H9 (cell line): ENCODE measurements around the gene GPATCH3. TPM values are rescaled to one million over a fixed set of nuclear protein-coding genes. Genes with fewer than 3 reads are reported as not detected.
A peak's percentile ranks its signal among the peaks of the same experiment; 100 is the strongest.

Source experiments
- DNase-seq: peaks from one replicate; pipeline ENCODE4 v3.0.0-alpha.2; 2017
- H2AFZ ChIP-seq: one replicate; pipeline ENCODE4 v1.6.1; 2013; ENCODE audit warnings: mild to moderate bottlenecking, low read length, control low read depth, moderate library complexity
- H2AK5ac ChIP-seq: 2 replicates; pipeline ENCODE4 v1.6.1; 2013; ENCODE audit warnings: low read length, control low read depth, mixed read lengths; ENCODE audit not compliant: insufficient read length
- H2BK120ac ChIP-seq: one replicate; pipeline ENCODE4 v1.6.1; 2013; ENCODE audit warnings: low read depth, mild to moderate bottlenecking, low read length, control low read depth, inconsistent platforms; ENCODE audit not compliant: poor library complexity, severe bottlenecking
- H2BK12ac ChIP-seq: 2 replicates; pipeline ENCODE4 v1.6.1; 2013; ENCODE audit warnings: low read length, control low read depth, mixed read lengths, low read depth; ENCODE audit not compliant: insufficient read length
- H2BK15ac ChIP-seq: 2 replicates; pipeline ENCODE4 v1.6.1; 2013; ENCODE audit warnings: low read depth, low read length, control low read depth
- H2BK20ac ChIP-seq: one replicate; pipeline ENCODE4 v1.6.1; 2013; ENCODE audit warnings: low read depth, mild to moderate bottlenecking, low read length, control low read depth, inconsistent platforms; ENCODE audit not compliant: poor library complexity, severe bottlenecking
- H2BK5ac ChIP-seq: 2 replicates; pipeline ENCODE4 v1.6.1; 2013; ENCODE audit warnings: low read length, control low read depth, mixed read lengths; ENCODE audit not compliant: insufficient read length
- H3K14ac ChIP-seq: 2 replicates; pipeline ENCODE4 v1.6.1; 2013; ENCODE audit warnings: low read length, control low read depth; ENCODE audit not compliant: insufficient read depth
- H3K18ac ChIP-seq: 2 replicates; pipeline ENCODE4 v1.6.1; 2013; ENCODE audit warnings: low read depth, mild to moderate bottlenecking, mixed read lengths, low read length, control low read depth; ENCODE audit not compliant: insufficient read length
- H3K23ac ChIP-seq: 2 replicates; pipeline ENCODE4 v1.6.1; 2013; ENCODE audit warnings: low read length, control low read depth, mixed read lengths, low read depth; ENCODE audit not compliant: insufficient read length
- H3K23me2 ChIP-seq: 2 replicates; pipeline ENCODE4 v1.6.1; 2013; ENCODE audit warnings: low read depth, mild to moderate bottlenecking, mixed read lengths, low read length, control low read depth; ENCODE audit not compliant: insufficient read length, poor library complexity, severe bottlenecking
- H3K27ac ChIP-seq: 2 replicates; pipeline ENCODE4 v1.5.1; 2013; ENCODE audit warnings: low read length, control low read depth, mixed read lengths, low read depth; ENCODE audit not compliant: insufficient read length
- H3K27me3 ChIP-seq: 2 replicates; pipeline ENCODE4 v1.6.1; 2013; ENCODE audit warnings: low read length, control low read depth, inconsistent platforms; ENCODE audit not compliant: insufficient read depth
- H3K4ac ChIP-seq: 2 replicates; pipeline ENCODE4 v1.6.1; 2013; ENCODE audit warnings: low read depth, mild to moderate bottlenecking, control low read depth, inconsistent platforms, low read length, moderate library complexity
- H3K4me1 ChIP-seq: 2 replicates; pipeline ENCODE4 v1.6.1; 2013; ENCODE audit warnings: low read length, control low read depth, inconsistent platforms; ENCODE audit not compliant: insufficient read depth
- H3K4me2 ChIP-seq: 2 replicates; pipeline ENCODE4 v1.6.1; 2013; ENCODE audit warnings: low read length, control low read depth, mixed read lengths; ENCODE audit not compliant: insufficient read length, insufficient read depth
- H3K56ac ChIP-seq: 2 replicates; pipeline ENCODE4 v1.6.1; 2013; ENCODE audit warnings: low read depth, mild to moderate bottlenecking, mixed read lengths, low read length, control low read depth; ENCODE audit not compliant: insufficient read length
- H3K79me1 ChIP-seq: 2 replicates; pipeline ENCODE4 v1.6.1; 2013; ENCODE audit warnings: low read depth, mild to moderate bottlenecking, moderate library complexity, low read length, control low read depth, inconsistent platforms; ENCODE audit not compliant: insufficient read depth, poor library complexity, severe bottlenecking
- H3K79me2 ChIP-seq: 2 replicates; pipeline ENCODE4 v1.6.1; 2013; ENCODE audit warnings: low read length, control low read depth, inconsistent platforms; ENCODE audit not compliant: insufficient read depth
- H3K9ac ChIP-seq: 2 replicates; pipeline ENCODE4 v1.6.1; 2013; ENCODE audit warnings: low read length, control low read depth, mixed read lengths; ENCODE audit not compliant: insufficient read length; ENCODE audit errors: extremely low read depth
- H3K9me3 ChIP-seq: one replicate; pipeline ENCODE4 v1.6.1; 2013; ENCODE audit warnings: low read depth, low read length, inconsistent platforms; ENCODE audit not compliant: control insufficient read depth
- H3T11ph ChIP-seq: one replicate; pipeline ENCODE4 v1.6.1; 2013; ENCODE audit warnings: mild to moderate bottlenecking, low read length, control low read depth, inconsistent platforms
- H4K20me1 ChIP-seq: one replicate; pipeline ENCODE4 v1.6.1; 2013; ENCODE audit not compliant: control insufficient read depth, insufficient read length, insufficient read depth
- H4K5ac ChIP-seq: 2 replicates; pipeline ENCODE4 v1.6.1; 2013; ENCODE audit warnings: low read depth, mild to moderate bottlenecking, mixed read lengths, low read length, control low read depth; ENCODE audit not compliant: insufficient read length
- H4K8ac ChIP-seq: replicated peaks from 2 replicates; pipeline ENCODE4 v1.6.1; 2013; ENCODE audit warnings: low read length, control low read depth, mixed read lengths, low read depth; ENCODE audit not compliant: insufficient read length
- H4K91ac ChIP-seq: 2 replicates; pipeline ENCODE4 v1.6.1; 2013; ENCODE audit warnings: low read depth, mild to moderate bottlenecking, moderate library complexity, mixed read lengths, low read length, control low read depth; ENCODE audit not compliant: insufficient read length
- H3K27ac Mint-ChIP-seq, 3 experiments: 2 replicates in 2 of 3; 3 replicates in 1 of 3; pipeline ENCODE4 v1.8.0; 2020 to 2021; ENCODE audit warnings: mixed read lengths in 3 of 3, mild to moderate bottlenecking in 1 of 3, moderate library complexity in 1 of 3
- H3K27me3 Mint-ChIP-seq: 2 replicates; pipeline ENCODE4 v1.8.0; 2021; ENCODE audit warnings: low read depth, mild to moderate bottlenecking, moderate library complexity, mixed read lengths
- H3K36me3 Mint-ChIP-seq, 3 experiments: 2 replicates in 2 of 3; 3 replicates in 1 of 3; pipeline ENCODE4 v1.8.0; 2020 to 2021; ENCODE audit warnings: low read depth in 3 of 3, mixed read lengths in 3 of 3; ENCODE audit not compliant: insufficient read depth in 1 of 3
- H3K4me1 Mint-ChIP-seq, 2 experiments: 2 replicates each; pipeline ENCODE4 v1.8.0; 2020; ENCODE audit warnings: mixed read lengths in 2 of 2
- H3K4me3 Mint-ChIP-seq, 2 experiments: 2 replicates in 1 of 2; 3 replicates in 1 of 2; pipeline ENCODE4 v1.8.0; 2020 to 2021; ENCODE audit warnings: mild to moderate bottlenecking in 2 of 2, mixed read lengths in 2 of 2, moderate library complexity in 1 of 2
- H3K9me3 Mint-ChIP-seq, 2 experiments: 2 replicates in 1 of 2; 3 replicates in 1 of 2; pipeline ENCODE4 v1.8.0; 2020; ENCODE audit warnings: mild to moderate bottlenecking in 2 of 2, mixed read lengths in 2 of 2, moderate library complexity in 1 of 2
- CTCF ChIP-seq: fragments of 200-600 bp; sonication (generic); conservative IDR thresholded peaks from 3 replicates; pipeline ENCODE4 v1.8.0; 2021; ENCODE audit warnings: antibody characterized with exemption, mild to moderate bottlenecking
- WGBS: extraction: QIAGEN DNeasy Blood & Tissue Kit; methylation state at CpG from one replicate; pipeline ENCODE4 v1.1.7; 2013; ENCODE audit warnings: missing lambda C conversion rate, low lambda C conversion rate, mixed read lengths; ENCODE audit not compliant: insufficient read length; ENCODE audit errors: extremely low coverage; 5-methylcytosine and 5-hydroxymethylcytosine counted together
- total RNA-seq: library from RNA; stranded (reverse); gene quantifications from 2 replicates; pipeline ENCODE4 v1.2.1, GENCODE V29; 2021

The GPATCH3 gene
- total RNA-seq, 1 experiment from 2014 or later, result 19.4 TPM

- Histone ChIP-seq H3K4ac (no peak overlapping the region), H3K27me3 (no peaks in the 10 kb centered on the region), H4K91ac (no peak overlapping the region), H3K9me3 (no peaks in the 10 kb centered on the region), H2BK5ac (no peak overlapping the region), H3K4me1 (no peaks in the 10 kb centered on the region), H4K5ac (no peak overlapping the region), H2BK20ac (no peak overlapping the region), H3K18ac (no peak overlapping the region), H3K4me2 (no peak overlapping the region), H3T11ph (no peak overlapping the region), H2BK120ac (no peak overlapping the region), H2BK12ac (no peak overlapping the region), H3K23me2 (no peaks in the 10 kb centered on the region), H3K23ac (no peak overlapping the region), H3K14ac (no peak overlapping the region), H3K79me1 (peaks cover under 1% of the 10 kb centered on the region), H4K20me1 (no peaks in the 10 kb centered on the region), H2BK15ac (no peak overlapping the region), H3K79me2 (no peaks in the 10 kb centered on the region; the same call in 1 of the 2 replicates), H3K56ac (no peak overlapping the region), H3K27ac (no peak overlapping the region), H2AK5ac (no peak overlapping the region), H4K8ac (no peak overlapping the region), H3K9ac (no peak overlapping the region), H2AFZ (no peak overlapping the region)
- DNase-seq, result no peak
- H3K27ac Mint-ChIP-seq, result peak overlapping the region in 2 of 3 experiments; percentile 73 to 78; a peak in 2 of 7 replicates
- no CpG with 5 or more reads among the region's 4 CpGs for WGBS
- peaks cover 32 to 70% (median 53%) of the 10 kb centered on the region in 3 experiments; a peak in 6 of 7 replicates for H3K36me3 Mint-ChIP-seq
- no peaks in the 10 kb centered on the region for H3K27me3 Mint-ChIP-seq
- no peak for TF ChIP-seq CTCF
- no peak overlapping the region for H3K4me3 Mint-ChIP-seq
- H3K9me3 Mint-ChIP-seq, result no peaks in the 10 kb centered on the region; a peak in 1 of 5 replicates
- peaks cover 0 to 4% of the 10 kb centered on the region in 2 experiments; a peak in 1 of 4 replicates for H3K4me1 Mint-ChIP-seq
Measured at GRCh38 chr1:26938004-26938658, 37.9 kb upstream of the GPATCH3 start.
